ENCODE data around the gene NYAP1.
"Not testable (repeated sequence)": the region's sequence is repeated elsewhere in the genome, so short reads cannot be mapped to it uniquely, and the experiment has no call there.

Gene NYAP1

GRCh38 chr7:100484673-100485045 is 932 bp downstream of the NYAP1 start:
- FAIRE-seq = no peak

GRCh38 chr7:100485471-100485876 is 1.7 kb downstream of the NYAP1 start:
- no peak for FAIRE-seq

GRCh38 chr7:100486111-100486636 is 2.4 kb downstream of the NYAP1 start:
- FAIRE-seq = no peak

GRCh38 chr7:100486753-100487446 is 3.2 kb downstream of the NYAP1 start:
- no peak for FAIRE-seq

GRCh38 chr7:100488333-100489095 is 4.8 kb downstream of the NYAP1 start:
- FAIRE-seq = no peak

- no peak for FAIRE-seq
These were observed 5.4 kb downstream of the NYAP1 start for GRCh38 chr7:100489121-100489520.

GRCh38 chr7:100489824-100490223 is 6.1 kb downstream of the NYAP1 start:
- FAIRE-seq = no peak

- no peak for FAIRE-seq
These were observed 6.9 kb downstream of the NYAP1 start for GRCh38 chr7:100490483-100491191.

- FAIRE-seq = no peak
These were observed 7.5 kb downstream of the NYAP1 start for GRCh38 chr7:100491192-100491578.

GRCh38 chr7:100492738-100493475 is 9.2 kb downstream of the NYAP1 start:
- no peak for FAIRE-seq

- no peak for FAIRE-seq
These were observed 9.9 kb downstream of the NYAP1 start for GRCh38 chr7:100493476-100494264.

GRCh38 chr7:100496509-100496908 is 12.8 kb downstream of the NYAP1 start:
- FAIRE-seq = no peak

GRCh38 chr7:100500743-100501142 is 17.0 kb downstream of the NYAP1 start:
- not testable (repeated sequence) for FAIRE-seq

GRCh38 chr7:100504031-100504430 is 20.3 kb downstream of the NYAP1 start:
- FAIRE-seq = not testable (repeated sequence)

GRCh38 chr7:100504887-100505611 is 21.3 kb downstream of the NYAP1 start:
- FAIRE-seq = no peak

GRCh38 chr7:100506356-100506923 is 22.7 kb downstream of the NYAP1 start:
- no peak for FAIRE-seq

- no peak for FAIRE-seq
These were observed 25.5 kb downstream of the NYAP1 start for GRCh38 chr7:100509231-100509630.

GRCh38 chr7:100510437-100511239 is 26.9 kb downstream of the NYAP1 start:
- FAIRE-seq = no peak

GRCh38 chr7:100513212-100513810 is 29.6 kb downstream of the NYAP1 start:
- no peak for FAIRE-seq

Measured in A204.1 (cell line).